K562 (cell line): Measurements from ENCODE around the gene LHX3.

Experiments
- MAFK ChIP-seq: IDR thresholded peaks from 2 replicates; pipeline ENCODE4 v1.6.1; 2011; ENCODE audit warnings: low read length, improper control_type of control experiment
- NCOA2 ChIP-seq, 2 experiments: fragments of 450-650 bp; IDR thresholded peaks; 2 replicates each; pipeline ENCODE4 v1.6.1; 2018; ENCODE audit warnings: mild to moderate bottlenecking in 2 of 2, moderate library complexity in 1 of 2; ENCODE audit not compliant: partially characterized antibody in 2 of 2
- NFRKB ChIP-seq: fragments of 450-650 bp; IDR thresholded peaks from 2 replicates; pipeline ENCODE4 v1.6.1; 2016; ENCODE audit warnings: low read depth
- TF ChIP-seq, protein P1 (sequence below): fragments of 200-800 bp; sonication (Bioruptor generic); IDR thresholded peaks from 2 replicates; pipeline ENCODE4 v1.6.1; 2016; ENCODE audit warnings: missing genetic modification characterization, missing compliant biosample characterization

- no peak for TF ChIP-seq MAFK
- no peak for TF ChIP-seq NCOA2 (IDR thresholded peaks at IDR 0.05; ENCODE audit: partially characterized antibody in 2 of 2)
- no peak for TF ChIP-seq NFRKB
- TF ChIP-seq, protein P1, sequence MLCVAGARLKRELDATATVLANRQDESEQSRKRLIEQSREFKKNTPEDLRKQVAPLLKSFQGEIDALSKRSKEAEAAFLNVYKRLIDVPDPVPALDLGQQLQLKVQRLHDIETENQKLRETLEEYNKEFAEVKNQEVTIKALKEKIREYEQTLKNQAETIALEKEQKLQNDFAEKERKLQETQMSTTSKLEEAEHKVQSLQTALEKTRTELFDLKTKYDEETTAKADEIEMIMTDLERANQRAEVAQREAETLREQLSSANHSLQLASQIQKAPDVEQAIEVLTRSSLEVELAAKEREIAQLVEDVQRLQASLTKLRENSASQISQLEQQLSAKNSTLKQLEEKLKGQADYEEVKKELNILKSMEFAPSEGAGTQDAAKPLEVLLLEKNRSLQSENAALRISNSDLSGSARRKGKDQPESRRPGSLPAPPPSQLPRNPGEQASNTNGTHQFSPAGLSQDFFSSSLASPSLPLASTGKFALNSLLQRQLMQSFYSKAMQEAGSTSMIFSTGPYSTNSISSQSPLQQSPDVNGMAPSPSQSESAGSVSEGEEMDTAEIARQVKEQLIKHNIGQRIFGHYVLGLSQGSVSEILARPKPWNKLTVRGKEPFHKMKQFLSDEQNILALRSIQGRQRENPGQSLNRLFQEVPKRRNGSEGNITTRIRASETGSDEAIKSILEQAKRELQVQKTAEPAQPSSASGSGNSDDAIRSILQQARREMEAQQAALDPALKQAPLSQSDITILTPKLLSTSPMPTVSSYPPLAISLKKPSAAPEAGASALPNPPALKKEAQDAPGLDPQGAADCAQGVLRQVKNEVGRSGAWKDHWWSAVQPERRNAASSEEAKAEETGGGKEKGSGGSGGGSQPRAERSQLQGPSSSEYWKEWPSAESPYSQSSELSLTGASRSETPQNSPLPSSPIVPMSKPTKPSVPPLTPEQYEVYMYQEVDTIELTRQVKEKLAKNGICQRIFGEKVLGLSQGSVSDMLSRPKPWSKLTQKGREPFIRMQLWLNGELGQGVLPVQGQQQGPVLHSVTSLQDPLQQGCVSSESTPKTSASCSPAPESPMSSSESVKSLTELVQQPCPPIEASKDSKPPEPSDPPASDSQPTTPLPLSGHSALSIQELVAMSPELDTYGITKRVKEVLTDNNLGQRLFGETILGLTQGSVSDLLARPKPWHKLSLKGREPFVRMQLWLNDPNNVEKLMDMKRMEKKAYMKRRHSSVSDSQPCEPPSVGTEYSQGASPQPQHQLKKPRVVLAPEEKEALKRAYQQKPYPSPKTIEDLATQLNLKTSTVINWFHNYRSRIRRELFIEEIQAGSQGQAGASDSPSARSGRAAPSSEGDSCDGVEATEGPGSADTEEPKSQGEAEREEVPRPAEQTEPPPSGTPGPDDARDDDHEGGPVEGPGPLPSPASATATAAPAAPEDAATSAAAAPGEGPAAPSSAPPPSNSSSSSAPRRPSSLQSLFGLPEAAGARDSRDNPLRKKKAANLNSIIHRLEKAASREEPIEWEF (CRISPR knock-in tag), result no peak
These were observed 6.3 kb downstream of the LHX3 start for GRCh38 chr9:136198605-136199083.
